HepG2 (cell line): Measurements from ENCODE around the gene EPN2. TPM values are rescaled to one million over a fixed set of nuclear protein-coding genes. Genes with fewer than 3 reads are reported as not detected.

Experiments used
- ATAC-seq: fragments of 200-7000 bp; cut with Tn5 transposase; 3 replicates; pipeline ENCODE4 v1.9.1; 2020; ENCODE audit warnings: mild to moderate bottlenecking, moderate library complexity
- BruUV-seq: library from RNA; stranded (reverse); fragments of 400-500 nt; replicated peaks from 2 replicates; lab custom pipeline; 2021; lab: Mats Ljungman, UMichigan
- CTCF ChIA-PET: fragments of 300-600 bp; formaldehyde crosslinking; extraction: SDS; loops from one replicate; lab custom pipeline; 2021; ENCODE audit warnings: low total read pairs, inconsistent platforms, low intra/inter-chr PET ratio; lab: Yijun Ruan, JAX
- POLR2A ChIA-PET: fragments of 350-600 bp; sonication (Branson Sonifier 250); formaldehyde crosslinking; loops from one replicate; lab custom pipeline; 2020; ENCODE audit warnings: antibody characterized with exemption, inconsistent platforms; lab: Yijun Ruan, JAX
- DNase-seq: peaks from one replicate; pipeline ENCODE4 v3.0.0-alpha.2; 2015; ENCODE audit warnings: low spot score
- FAIRE-seq: peaks from 3 replicates; lab custom pipeline; 2011; peaks lifted over from hg19 to GRCh38; lab: Jason Lieb, UNC
- H2AFZ ChIP-seq: one replicate; pipeline ENCODE4 v1.6.1; 2011; ENCODE audit warnings: low read length, inconsistent platforms
- H3K27ac ChIP-seq: fragments of 300-600 bp; 3 replicates; pipeline ENCODE4 v1.8.0; 2011; ENCODE audit warnings: mixed run types, mild to moderate bottlenecking, mixed read lengths, low read length, inconsistent platforms; ENCODE audit not compliant: insufficient read depth; ENCODE audit errors: extremely low read length
- H3K27me3 ChIP-seq, 2 experiments: fragments of 200-600 bp in 1 of 2; 2 replicates in 1 of 2; 3 replicates in 1 of 2; pipeline versions ENCODE4 v1.6.0 to v1.8.0; 2011; ENCODE audit warnings: low read length in 2 of 2, mild to moderate bottlenecking in 2 of 2, moderate library complexity in 2 of 2, inconsistent platforms in 1 of 2; ENCODE audit not compliant: insufficient read depth in 2 of 2, control insufficient read depth in 1 of 2
- H3K36me3 ChIP-seq, 2 experiments: fragments of 200-600 bp in 1 of 2; replicated peaks in 1 of 2; 2 replicates in 1 of 2; 3 replicates in 1 of 2; pipeline versions ENCODE4 v1.5.1 to v1.8.0; 2011; ENCODE audit warnings: low read length in 2 of 2, inconsistent platforms in 1 of 2; ENCODE audit not compliant: insufficient read depth in 2 of 2, control insufficient read depth in 1 of 2
- H3K4me1 ChIP-seq: 2 replicates; pipeline ENCODE4 v1.5.1; 2012; ENCODE audit warnings: low read length, inconsistent platforms; ENCODE audit not compliant: insufficient read depth
- H3K4me2 ChIP-seq: 2 replicates; pipeline ENCODE4 v1.6.0; 2011; ENCODE audit warnings: low read depth, low read length, inconsistent platforms
- H3K4me3 ChIP-seq, 3 experiments: fragments of 200-600 bp in 1 of 3; sonication (generic), shearing (Covaris generic) in 1 of 3; replicated peaks in 1 of 3; 2 replicates each; pipeline ENCODE4 v1.5.1; 2011 to 2016; ENCODE audit warnings: low read length in 3 of 3, inconsistent platforms in 2 of 3, low read depth in 2 of 3, mild to moderate bottlenecking in 2 of 3, control low read depth in 1 of 3, mixed read lengths in 1 of 3; ENCODE audit not compliant: insufficient read depth in 1 of 3
- H3K79me2 ChIP-seq: one replicate; pipeline ENCODE4 v1.6.1; 2011; ENCODE audit warnings: low read length, inconsistent platforms; ENCODE audit not compliant: insufficient read depth
- H3K9ac ChIP-seq: 2 replicates; pipeline ENCODE4 v1.6.0; 2011; ENCODE audit warnings: mild to moderate bottlenecking, low read depth, low read length, inconsistent platforms; ENCODE audit not compliant: insufficient read depth
- H3K9me3 ChIP-seq: 2 replicates; pipeline ENCODE4 v1.5.1; 2012; ENCODE audit warnings: mild to moderate bottlenecking, low read length
- H4K20me1 ChIP-seq: 2 replicates; pipeline ENCODE4 v1.6.0; 2011; ENCODE audit warnings: inconsistent platforms, mild to moderate bottlenecking, low read length, moderate library complexity; ENCODE audit not compliant: insufficient read depth
- ERF ChIP-seq: IDR thresholded peaks from 2 replicates; pipeline ENCODE4 v1.6.1; 2018; ENCODE audit warnings: missing biosample characterization, missing genetic modification reagents
- FOXK2 ChIP-seq: fragments of 450-650 bp; IDR thresholded peaks from 2 replicates; pipeline ENCODE4 v1.6.1; 2016
- LCORL ChIP-seq, 2 experiments: fragments of 450-650 bp in 1 of 2; sonication (generic) in 1 of 2; formaldehyde crosslinking in 1 of 2; IDR thresholded peaks; 2 replicates each; pipeline versions ENCODE4 v1.5.0 to v1.6.1; 2017 to 2020; ENCODE audit warnings: antibody characterized with exemption in 1 of 2, missing genetic modification reagents in 1 of 2
- SKI ChIP-seq: fragments of 450-650 bp; IDR thresholded peaks from one replicate; pipeline ENCODE4 v1.6.1; 2018; ENCODE audit warnings: mild to moderate bottlenecking; ENCODE audit not compliant: partially characterized antibody
- SP1 ChIP-seq, 2 experiments: fragments of 450-650 bp in 1 of 2; sonication (generic) in 1 of 2; formaldehyde crosslinking in 1 of 2; IDR thresholded peaks; 2 replicates each; pipeline versions ENCODE4 v1.4.0 to v1.6.1; 2016 to 2020; ENCODE audit warnings: missing genetic modification reagents in 1 of 2
- THAP11 ChIP-seq: IDR thresholded peaks from 2 replicates; pipeline ENCODE4 v1.6.1; 2016; ENCODE audit warnings: missing biosample characterization, missing genetic modification reagents
- ZNF264 ChIP-seq: sonication (generic); formaldehyde crosslinking; IDR thresholded peaks from 2 replicates; pipeline ENCODE4 v1.4.0; 2020; ENCODE audit warnings: missing genetic modification reagents
- ZNF30 ChIP-seq: sonication (generic); formaldehyde crosslinking; IDR thresholded peaks from 2 replicates; pipeline ENCODE4 v1.5.0; 2020; ENCODE audit warnings: mild to moderate bottlenecking, missing genetic modification reagents
- ZNF550 ChIP-seq: sonication (generic); formaldehyde crosslinking; IDR thresholded peaks from 2 replicates; pipeline ENCODE4 v1.4.0; 2020; ENCODE audit warnings: mild to moderate bottlenecking, missing genetic modification reagents, borderline replicate concordance
- ZNF572 ChIP-seq: sonication (generic); formaldehyde crosslinking; IDR thresholded peaks from 2 replicates; pipeline ENCODE4 v1.5.1; 2020; ENCODE audit warnings: mild to moderate bottlenecking, missing genetic modification reagents
- ZNF788 ChIP-seq: sonication (generic); formaldehyde crosslinking; IDR thresholded peaks from 2 replicates; pipeline ENCODE4 v1.5.0; 2020; ENCODE audit warnings: mild to moderate bottlenecking, missing genetic modification reagents, borderline replicate concordance
- WGBS: methylation state at CpG from one replicate; pipeline ENCODE4 v1.1.6; 2017; ENCODE audit warnings: low lambda C conversion rate; 5-methylcytosine and 5-hydroxymethylcytosine counted together
- in situ Hi-C: cut with HindIII; loops from 2 replicates; pipeline ENCODE4 v1.10.0; 2017; ENCODE audit warnings: low pct_unique_long_range_greater_than_20kb; ENCODE audit not compliant: extremely low pct_ligation_motif_present
- intact Hi-C: fragments of 100-400 bp; cut with micrococcal nuclease; formaldehyde crosslinking; loops from one replicate; pipeline ENCODE4 v1.10.0; 2022; ENCODE audit not compliant: unreplicated experiment
- polyA plus RNA-seq, 8 experiments: library from polyadenylated mRNA; depleted of rRNA in 3 of 8; stranded (reverse) in 7 of 8; unstranded in 1 of 8; fragments of >200 nt; fragmentation: Illumina TruSeq in 4 of 8; extraction: Trizol in 4 of 8; gene quantifications; 2 replicates each; pipeline versions ENCODE4 v1.2.1 to v1.2.3, GENCODE V29; 2011 to 2016; ENCODE audit warnings: low read depth in 4 of 8, missing spikeins in 1 of 8, mixed read lengths in 1 of 8; ENCODE audit not compliant: insufficient read depth in 1 of 8
- total RNA-seq, 5 experiments: library from RNA; depleted of rRNA; stranded (reverse); fragments of >200 nt; fragmentation: Illumina TruSeq; extraction: Trizol; gene quantifications; 2 replicates each; pipeline ENCODE4 v1.2.3, GENCODE V29; 2016; ENCODE audit warnings: low read depth in 1 of 5
- TF ChIP-seq, protein P1 (sequence below): sonication (generic); formaldehyde crosslinking; IDR thresholded peaks from 2 replicates; pipeline ENCODE4 v1.4.0; 2020; ENCODE audit warnings: missing genetic modification reagents
- TF ChIP-seq, protein P2 (sequence below): sonication (generic); formaldehyde crosslinking; IDR thresholded peaks from 2 replicates; pipeline ENCODE4 v1.5.0; 2020; ENCODE audit warnings: missing genetic modification reagents
- TF ChIP-seq, protein P3 (sequence below): sonication (generic); formaldehyde crosslinking; IDR thresholded peaks from 2 replicates; pipeline ENCODE4 v1.8.0; 2022; ENCODE audit warnings: mild to moderate bottlenecking, missing genetic modification reagents; ENCODE audit not compliant: insufficient replicate concordance

The EPN2 gene
- total and polyA plus RNA-seq, 2 of the 13 experiments (the other 11 are each of a cell fraction or from before 2014, with no cell fraction given): 7.8 to 19.2 TPM

- in situ Hi-C loops (no loop called here), intact Hi-C loops (no loop called here)
- TF ChIP-seq SKI (no peak), ZNF30 (CRISPR knock-in tag) (no peak), THAP11 (CRISPR knock-in tag) (no peak), ZNF572 (no peak), FOXK2 (no peak), ZNF264 (CRISPR knock-in tag) (no peak), SP1 (IDR thresholded peaks at IDR 0.05) (no peak), SP1 (CRISPR knock-in tag; IDR thresholded peaks at IDR 0.05) (no peak), ZNF788 (no peak), LCORL (IDR thresholded peaks at IDR 0.05) (no peak), LCORL (CRISPR knock-in tag; IDR thresholded peaks at IDR 0.05) (no peak), ERF (CRISPR knock-in tag) (no peak), ZNF550 (CRISPR knock-in tag) (no peak)
- TF ChIP-seq, protein P1, sequence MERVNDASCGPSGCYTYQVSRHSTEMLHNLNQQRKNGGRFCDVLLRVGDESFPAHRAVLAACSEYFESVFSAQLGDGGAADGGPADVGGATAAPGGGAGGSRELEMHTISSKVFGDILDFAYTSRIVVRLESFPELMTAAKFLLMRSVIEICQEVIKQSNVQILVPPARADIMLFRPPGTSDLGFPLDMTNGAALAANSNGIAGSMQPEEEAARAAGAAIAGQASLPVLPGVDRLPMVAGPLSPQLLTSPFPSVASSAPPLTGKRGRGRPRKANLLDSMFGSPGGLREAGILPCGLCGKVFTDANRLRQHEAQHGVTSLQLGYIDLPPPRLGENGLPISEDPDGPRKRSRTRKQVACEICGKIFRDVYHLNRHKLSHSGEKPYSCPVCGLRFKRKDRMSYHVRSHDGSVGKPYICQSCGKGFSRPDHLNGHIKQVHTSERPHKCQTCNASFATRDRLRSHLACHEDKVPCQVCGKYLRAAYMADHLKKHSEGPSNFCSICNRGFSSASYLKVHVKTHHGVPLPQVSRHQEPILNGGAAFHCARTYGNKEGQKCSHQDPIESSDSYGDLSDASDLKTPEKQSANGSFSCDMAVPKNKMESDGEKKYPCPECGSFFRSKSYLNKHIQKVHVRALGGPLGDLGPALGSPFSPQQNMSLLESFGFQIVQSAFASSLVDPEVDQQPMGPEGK (CRISPR knock-in tag): no peak
- TF ChIP-seq, protein P2, sequence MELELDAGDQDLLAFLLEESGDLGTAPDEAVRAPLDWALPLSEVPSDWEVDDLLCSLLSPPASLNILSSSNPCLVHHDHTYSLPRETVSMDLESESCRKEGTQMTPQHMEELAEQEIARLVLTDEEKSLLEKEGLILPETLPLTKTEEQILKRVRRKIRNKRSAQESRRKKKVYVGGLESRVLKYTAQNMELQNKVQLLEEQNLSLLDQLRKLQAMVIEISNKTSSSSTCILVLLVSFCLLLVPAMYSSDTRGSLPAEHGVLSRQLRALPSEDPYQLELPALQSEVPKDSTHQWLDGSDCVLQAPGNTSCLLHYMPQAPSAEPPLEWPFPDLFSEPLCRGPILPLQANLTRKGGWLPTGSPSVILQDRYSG (CRISPR knock-in tag): no peak
- TF ChIP-seq, protein P3, sequence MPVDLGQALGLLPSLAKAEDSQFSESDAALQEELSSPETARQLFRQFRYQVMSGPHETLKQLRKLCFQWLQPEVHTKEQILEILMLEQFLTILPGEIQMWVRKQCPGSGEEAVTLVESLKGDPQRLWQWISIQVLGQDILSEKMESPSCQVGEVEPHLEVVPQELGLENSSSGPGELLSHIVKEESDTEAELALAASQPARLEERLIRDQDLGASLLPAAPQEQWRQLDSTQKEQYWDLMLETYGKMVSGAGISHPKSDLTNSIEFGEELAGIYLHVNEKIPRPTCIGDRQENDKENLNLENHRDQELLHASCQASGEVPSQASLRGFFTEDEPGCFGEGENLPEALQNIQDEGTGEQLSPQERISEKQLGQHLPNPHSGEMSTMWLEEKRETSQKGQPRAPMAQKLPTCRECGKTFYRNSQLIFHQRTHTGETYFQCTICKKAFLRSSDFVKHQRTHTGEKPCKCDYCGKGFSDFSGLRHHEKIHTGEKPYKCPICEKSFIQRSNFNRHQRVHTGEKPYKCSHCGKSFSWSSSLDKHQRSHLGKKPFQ (CRISPR knock-in tag): no peak
- POLR2A ChIA-PET: no interaction called here
- FAIRE-seq (no peak), ATAC-seq (no peak), DNase-seq (no peak)
- 97% methylated on average over 4 of the region's 4 CpGs for WGBS
- Histone ChIP-seq H3K36me3 (no peaks in the 10 kb centered on the region; a peak in 1 of 5 replicates), H3K4me1 (no peaks in the 10 kb centered on the region), H3K4me2 (no peak overlapping the region), H3K27ac (no peak overlapping the region), H3K27me3 (no peaks in the 10 kb centered on the region), H3K4me3 (no peak overlapping the region), H3K79me2 (peaks cover 9% of the 10 kb centered on the region), H2AFZ (no peak overlapping the region), H4K20me1 (peaks cover 7% of the 10 kb centered on the region; the same call in 1 of the 2 replicates), H3K9me3 (no peaks in the 10 kb centered on the region), H3K9ac (no peak overlapping the region)
- CTCF ChIA-PET: no interaction called here
- BruUV-seq: no TSS peak
Observed at GRCh38 chr17:19263641-19264051, 26.5 kb downstream of the EPN2 start.
